HG02943 (cell line): ENCODE measurements around the gene HORMAD2.

Experiments used
- ATAC-seq: cut with Tn5 transposase; IDR thresholded peaks from one replicate; pipeline ENCODE4 v1.9.1; 2021; ENCODE audit warnings: mild to moderate bottlenecking, low read depth, moderate library complexity; ENCODE audit not compliant: unreplicated experiment

Gene HORMAD2

GRCh38 chr22:30159561-30160353, 79.5 kb downstream of the HORMAD2 start:
- no peak for ATAC-seq

GRCh38 chr22:30161051-30161469, 80.8 kb downstream of the HORMAD2 start:
- no peak for ATAC-seq

GRCh38 chr22:30167296-30167695, 87.0 kb downstream of the HORMAD2 start:
- no peak for ATAC-seq

- no peak for ATAC-seq
Observed at GRCh38 chr22:30167734-30168133, 87.5 kb downstream of the HORMAD2 start.

- ATAC-seq = no peak
Observed at GRCh38 chr22:30169002-30169401, 88.7 kb downstream of the HORMAD2 start.

GRCh38 chr22:30170129-30170528, 89.9 kb downstream of the HORMAD2 start:
- no peak for ATAC-seq

GRCh38 chr22:30171008-30171407, 90.7 kb downstream of the HORMAD2 start:
- no peak for ATAC-seq

- no peak for ATAC-seq
Observed at GRCh38 chr22:30175690-30176288, 95.5 kb downstream of the HORMAD2 start.

- no peak for ATAC-seq
Observed at GRCh38 chr22:30176431-30176830, 96.2 kb downstream of the HORMAD2 start.

- ATAC-seq = no peak
Observed at GRCh38 chr22:30178181-30179126, 98.2 kb downstream of the HORMAD2 start.

GRCh38 chr22:30180616-30181015, 100.4 kb downstream of the HORMAD2 start:
- no peak for ATAC-seq

- no peak for ATAC-seq
Observed at GRCh38 chr22:30181459-30182349, 101.4 kb downstream of the HORMAD2 start.

- no peak for ATAC-seq
Observed at GRCh38 chr22:30182350-30182745, 102.1 kb downstream of the HORMAD2 start.

GRCh38 chr22:30182815-30183214, 102.6 kb downstream of the HORMAD2 start:
- no peak for ATAC-seq

- no peak for ATAC-seq
Observed at GRCh38 chr22:30183271-30183670, 103.0 kb downstream of the HORMAD2 start.

- no peak for ATAC-seq
Observed at GRCh38 chr22:30183861-30184278, 103.6 kb downstream of the HORMAD2 start.

GRCh38 chr22:30185129-30185528, 104.9 kb downstream of the HORMAD2 start:
- ATAC-seq = no peak

GRCh38 chr22:30185549-30185948, 105.3 kb downstream of the HORMAD2 start:
- ATAC-seq = no peak

GRCh38 chr22:30186041-30186440, 105.8 kb downstream of the HORMAD2 start:
- ATAC-seq = no peak

- ATAC-seq = no peak
Observed at GRCh38 chr22:30186510-30186909, 106.2 kb downstream of the HORMAD2 start.
